CD8-positive, alpha-beta memory T cell (primary cell): Measurements from ENCODE around the gene SCAMP4. TPM values are rescaled to one million over a fixed set of nuclear protein-coding genes. Genes with fewer than 3 reads are reported as not detected.

Source experiments
- CTCF ChIA-PET: fragments of 350-600 bp; sonication (Branson Sonifier 250); formaldehyde crosslinking; loops from one replicate; lab custom pipeline; 2021; ENCODE audit warnings: antibody characterized with exemption; lab: Charles Lee
- POLR2A ChIA-PET: fragments of 350-600 bp; sonication (Branson Sonifier 250); formaldehyde crosslinking; loops from one replicate; lab custom pipeline; 2021; ENCODE audit warnings: antibody characterized with exemption; lab: Charles Lee
- DNase-seq, 5 donors: peaks; one replicate each; pipeline versions ENCODE4 v3.0.0 to v3.0.0-alpha.2; 2020 to 2022; ENCODE audit warnings: mixed read lengths in 1 of 5
- H3K27ac ChIP-seq: one replicate; pipeline ENCODE4 v1.7.0; 2013; ENCODE audit warnings: low read depth, mild to moderate bottlenecking, low read length, moderate library complexity
- H3K27me3 ChIP-seq: 2 replicates; pipeline ENCODE4 v1.7.0; 2013; ENCODE audit warnings: low read length, mild to moderate bottlenecking; ENCODE audit not compliant: insufficient read depth, poor library complexity, severe bottlenecking
- H3K36me3 ChIP-seq: 2 replicates; pipeline ENCODE4 v1.7.0; 2013; ENCODE audit warnings: mild to moderate bottlenecking, low read length, moderate library complexity; ENCODE audit not compliant: insufficient read depth
- H3K4me1 ChIP-seq: 2 replicates; pipeline ENCODE4 v1.7.0; 2013; ENCODE audit warnings: mild to moderate bottlenecking, low read length, moderate library complexity; ENCODE audit not compliant: insufficient read depth
- H3K4me3 ChIP-seq: 2 replicates; pipeline ENCODE4 v1.7.0; 2013; ENCODE audit warnings: mild to moderate bottlenecking, low read length
- H3K9me3 ChIP-seq: 2 replicates; pipeline ENCODE4 v1.7.0; 2013; ENCODE audit warnings: mild to moderate bottlenecking, low read length
- H3K27ac Mint-ChIP-seq, 8 donors: one replicate each; pipeline ENCODE4 v1.8.0; 2020 to 2021; ENCODE audit warnings: mixed read lengths in 8 of 8, mild to moderate bottlenecking in 6 of 8, inconsistent platforms in 3 of 8, moderate library complexity in 3 of 8
- H3K27me3 Mint-ChIP-seq, 2 donors: one replicate each; pipeline ENCODE4 v1.8.0; 2020 to 2021; ENCODE audit warnings: mixed read lengths in 2 of 2, mild to moderate bottlenecking in 1 of 2, moderate library complexity in 1 of 2
- H3K36me3 Mint-ChIP-seq, 3 donors: one replicate each; pipeline ENCODE4 v1.8.0; 2020 to 2021; ENCODE audit warnings: mixed read lengths in 3 of 3, inconsistent platforms in 1 of 3, mild to moderate bottlenecking in 1 of 3
- H3K4me1 Mint-ChIP-seq, 3 donors: one replicate each; pipeline ENCODE4 v1.8.0; 2020 to 2021; ENCODE audit warnings: mixed read lengths in 3 of 3, inconsistent platforms in 1 of 3, mild to moderate bottlenecking in 1 of 3
- H3K4me3 Mint-ChIP-seq, 7 donors: one replicate each; pipeline ENCODE4 v1.8.0; 2020 to 2021; ENCODE audit warnings: mixed read lengths in 7 of 7, mild to moderate bottlenecking in 6 of 7, moderate library complexity in 4 of 7, inconsistent platforms in 2 of 7
- H3K9me3 Mint-ChIP-seq, 5 donors: one replicate each; pipeline ENCODE4 v1.8.0; 2020 to 2022; ENCODE audit warnings: mixed read lengths in 5 of 5, mild to moderate bottlenecking in 3 of 5, moderate library complexity in 2 of 5, inconsistent platforms in 1 of 5
- polyA plus RNA-seq: library from polyadenylated mRNA; unstranded; fragments of 300-500 nt; fragmentation: Illumina TruSeq; gene quantifications from one replicate; pipeline ENCODE4 v1.2.3, GENCODE V29; 2021
- total RNA-seq, 2 experiments: library from RNA; stranded (reverse); gene quantifications; one replicate each; pipeline ENCODE4 v1.2.3, GENCODE V29; 2021

SCAMP4 gene
- total and polyA plus RNA-seq, 3 experiments from 2014 or later: 16.3 to 40.6 (median 38.6) TPM

- H3K36me3 ChIP-seq: no peaks in the 10 kb centered on the region
Measured at GRCh38 chr19:1957562-1958248, 52.5 kb downstream of the SCAMP4 start.

GRCh38 chr19:1959928-1960589, 54.9 kb downstream of the SCAMP4 start:
- POLR2A ChIA-PET: no interaction called here
- Mint-ChIP-seq H3K36me3 (peaks cover 0 to 30% (median 0%) of the 10 kb centered on the region in 3 donors), H3K4me1 (peaks cover 0 to 46% (median 12%) of the 10 kb centered on the region in 3 donors), H3K27me3 (peaks cover 0 to 2% of the 10 kb centered on the region in 2 donors), H3K9me3 (no peaks in the 10 kb centered on the region), H3K4me3 (no peak overlapping the region), H3K27ac (peak overlapping the region in 4 of 8 donors; percentile 42 to 85 (median 62))
- Histone ChIP-seq H3K27me3 (no peaks in the 10 kb centered on the region), H3K4me3 (no peak overlapping the region), H3K36me3 (no peaks in the 10 kb centered on the region), H3K4me1 (no peaks in the 10 kb centered on the region), H3K9me3 (no peaks in the 10 kb centered on the region), H3K27ac (no peak overlapping the region)
- CTCF ChIA-PET: interaction anchor here (1.1 kb wide), 1 partner anchor 22 kb away, joined by 3 read pairs; no protein-coding TSS in a partner anchor
- DNase-seq: no peak

More at GRCh38 chr19:1957562-1958248, 52.5 kb downstream of the SCAMP4 start:
- Mint-ChIP-seq H3K27me3 (peaks cover 0 to 2% of the 10 kb centered on the region in 2 donors), H3K4me1 (peaks cover 0 to 59% (median 13%) of the 10 kb centered on the region in 3 donors), H3K27ac (no peak overlapping the region), H3K4me3 (no peak overlapping the region), H3K36me3 (peaks cover 0 to 35% (median 0%) of the 10 kb centered on the region in 3 donors), H3K9me3 (peaks cover 0 to 2% (median 0%) of the 10 kb centered on the region in 5 donors)
- no peaks in the 10 kb centered on the region for H3K27me3 ChIP-seq
- ChIA-PET POLR2A (no interaction called here), CTCF (interaction anchor here (2.0 kb wide), 1 partner anchor 12 kb away, joined by 6 read pairs; no protein-coding TSS in a partner anchor)
- H3K4me3 ChIP-seq: no peak overlapping the region
- no peak for DNase-seq
- H3K4me1 ChIP-seq: no peaks in the 10 kb centered on the region
- no peak overlapping the region for H3K27ac ChIP-seq
- no peaks in the 10 kb centered on the region for H3K9me3 ChIP-seq

- Histone ChIP-seq H3K4me1 (peaks cover 8% of the 10 kb centered on the region), H3K4me3 (no peak overlapping the region), H3K27ac (no peak overlapping the region), H3K36me3 (no peaks in the 10 kb centered on the region), H3K9me3 (no peaks in the 10 kb centered on the region), H3K27me3 (no peaks in the 10 kb centered on the region)
- H3K27me3 Mint-ChIP-seq: peaks cover 0 to 2% of the 10 kb centered on the region in 2 donors
- ChIA-PET POLR2A (no interaction called here), CTCF (interaction anchor here (1.4 kb wide), 1 partner anchor 16 kb away, joined by 3 read pairs; no protein-coding TSS in a partner anchor)
- H3K4me1 Mint-ChIP-seq: peaks cover 9 to 48% (median 14%) of the 10 kb centered on the region in 3 donors
- no peak overlapping the region for H3K4me3 Mint-ChIP-seq
- peak overlapping the region in 5 of 8 donors; percentile 29 to 85 (median 58) for H3K27ac Mint-ChIP-seq
- H3K9me3 Mint-ChIP-seq: no peaks in the 10 kb centered on the region
- peaks cover 0 to 28% (median 4%) of the 10 kb centered on the region in 3 donors for H3K36me3 Mint-ChIP-seq
- no peak for DNase-seq
Measured at GRCh38 chr19:1961000-1961883, 56.0 kb downstream of the SCAMP4 start.

GRCh38 chr19:1962674-1963073, 57.5 kb downstream of the SCAMP4 start:
- DNase-seq: no peak
- peak overlapping the region in 2 of 8 donors; percentile 58 to 67 for H3K27ac Mint-ChIP-seq
- peaks cover 17 to 44% (median 22%) of the 10 kb centered on the region in 3 donors for H3K4me1 Mint-ChIP-seq
- H3K4me3 ChIP-seq: no peak overlapping the region
- H3K9me3 Mint-ChIP-seq: no peaks in the 10 kb centered on the region
- peaks cover 19% of the 10 kb centered on the region for H3K4me1 ChIP-seq
- no peaks in the 10 kb centered on the region for H3K36me3 ChIP-seq
- H3K27me3 ChIP-seq: no peaks in the 10 kb centered on the region
- peaks cover 0 to 2% of the 10 kb centered on the region in 2 donors for H3K27me3 Mint-ChIP-seq
- CTCF ChIA-PET: interaction anchor here (1.0 to 1.4 kb wide), 2 partner anchors 14 to 17 kb away, joined by 3 read pairs; no protein-coding TSS in a partner anchor
- peaks cover 0 to 26% (median 4%) of the 10 kb centered on the region in 3 donors for H3K36me3 Mint-ChIP-seq
- no peak overlapping the region for H3K27ac ChIP-seq
- no peaks in the 10 kb centered on the region for H3K9me3 ChIP-seq
- POLR2A ChIA-PET: interaction anchor here (0.6 kb wide), 2 partner anchors 20 to 89 kb away, joined by 3 to 4 read pairs; no protein-coding TSS in a partner anchor
- no peak overlapping the region for H3K4me3 Mint-ChIP-seq

- Histone ChIP-seq H3K4me3 (peak overlapping the region; percentile 26), H3K9me3 (no peaks in the 10 kb centered on the region), H3K27me3 (no peaks in the 10 kb centered on the region), H3K27ac (no peak overlapping the region), H3K36me3 (no peaks in the 10 kb centered on the region), H3K4me1 (peaks cover 19% of the 10 kb centered on the region)
- ChIA-PET POLR2A (no interaction called here), CTCF (interaction anchor here (1.0 kb wide), 1 partner anchor 38 kb away, joined by 3 read pairs; no protein-coding TSS in a partner anchor)
- Mint-ChIP-seq H3K27ac (peak overlapping the region; percentile 59 to 95 (median 90)), H3K27me3 (no peaks in the 10 kb centered on the region), H3K36me3 (peaks cover 0 to 40% (median 4%) of the 10 kb centered on the region in 3 donors), H3K4me3 (peak overlapping the region; percentile 53 to 78 (median 70)), H3K9me3 (no peaks in the 10 kb centered on the region), H3K4me1 (peaks cover 17 to 46% (median 20%) of the 10 kb centered on the region in 3 donors)
- peak; percentile 19 to 70 (median 55) for DNase-seq
Measured at GRCh38 chr19:1967087-1967608, 61.9 kb downstream of the SCAMP4 start.

- Histone ChIP-seq H3K27ac (no peak overlapping the region), H3K27me3 (no peaks in the 10 kb centered on the region), H3K36me3 (no peaks in the 10 kb centered on the region), H3K4me1 (peaks cover 19% of the 10 kb centered on the region), H3K9me3 (no peaks in the 10 kb centered on the region), H3K4me3 (no peak overlapping the region)
- DNase-seq: no peak
- peak overlapping the region in 1 of 7 donors; percentile 59 for H3K4me3 Mint-ChIP-seq
- peak overlapping the region in 2 of 8 donors; percentile 24 to 70 for H3K27ac Mint-ChIP-seq
- CTCF ChIA-PET: no interaction called here
- POLR2A ChIA-PET: no interaction called here
- H3K36me3 Mint-ChIP-seq: peaks cover 0 to 38% (median 4%) of the 10 kb centered on the region in 3 donors
- peaks cover 23 to 50% (median 27%) of the 10 kb centered on the region in 3 donors for H3K4me1 Mint-ChIP-seq
- no peaks in the 10 kb centered on the region for H3K27me3 Mint-ChIP-seq
- no peaks in the 10 kb centered on the region for H3K9me3 Mint-ChIP-seq
Measured at GRCh38 chr19:1968279-1969175, 63.3 kb downstream of the SCAMP4 start.
